GM12878 (cell line): Measurements from ENCODE around the gene HS6ST3. TPM values are rescaled to one million over a fixed set of nuclear protein-coding genes. Genes with fewer than 3 reads are reported as not detected.

Experiments
- ATAC-seq: fragments of 200-7000 bp; cut with Tn5 transposase; 3 replicates; pipeline ENCODE4 v1.9.1; 2020; ENCODE audit warnings: mild to moderate bottlenecking, moderate library complexity
- BruUV-seq: library from RNA; stranded (reverse); fragments of 400-500 nt; replicated peaks from 2 replicates; lab custom pipeline; 2021; lab: Mats Ljungman, UMichigan
- CTCF ChIA-PET: fragments of 300-600 bp; sonication (Branson Sonifier 250); formaldehyde crosslinking; extraction: SDS; loops from one replicate; lab custom pipeline; 2021; ENCODE audit warnings: inconsistent platforms; lab: Yijun Ruan, JAX
- POLR2A ChIA-PET: fragments of 350-600 bp; formaldehyde crosslinking; extraction: SDS; loops from one replicate; lab custom pipeline; 2021; ENCODE audit warnings: inconsistent platforms; lab: Charles Lee
- RAD21 ChIA-PET: fragments of 300-600 bp; sonication (Branson Sonifier 250); formaldehyde crosslinking; loops from one replicate; lab custom pipeline; 2023; ENCODE audit warnings: antibody characterized with exemption; ENCODE audit not compliant: unreplicated experiment; lab: Charles Lee
- SMC1A ChIA-PET: fragments of 300-600 bp; sonication (Branson Sonifier 250); formaldehyde crosslinking; loops from one replicate; lab custom pipeline; 2023; ENCODE audit not compliant: unreplicated experiment, uncharacterized antibody; lab: Charles Lee
- DNase-seq: peaks from one replicate; pipeline ENCODE4 v3.0.0-alpha.2; 2011; ENCODE audit warnings: low read depth, low spot score
- FAIRE-seq: peaks from 3 replicates; lab custom pipeline; 2011; peaks lifted over from hg19 to GRCh38; lab: Jason Lieb, UNC
- H2AFZ ChIP-seq: 2 replicates; pipeline ENCODE4 v1.6.0; 2011; ENCODE audit warnings: low read depth, low read length, control low read depth; ENCODE audit not compliant: control insufficient read depth
- H3K27ac ChIP-seq: 2 replicates; pipeline ENCODE4 v1.5.1; 2011; ENCODE audit warnings: control low read depth; ENCODE audit not compliant: control insufficient read depth, insufficient read depth
- H3K27me3 ChIP-seq, 2 experiments: replicated peaks in 1 of 2; 2 replicates each; pipeline versions ENCODE4 v1.6.0 to v1.6.1; 2011; ENCODE audit warnings: low read length in 1 of 2; ENCODE audit not compliant: control insufficient read depth in 2 of 2, insufficient read depth in 2 of 2
- H3K36me3 ChIP-seq, 2 experiments: 2 replicates each; pipeline ENCODE4 v1.5.1; 2011; ENCODE audit warnings: low read length in 1 of 2; ENCODE audit not compliant: control insufficient read depth in 2 of 2, insufficient read depth in 2 of 2
- H3K4me1 ChIP-seq: 2 replicates; pipeline ENCODE4 v1.6.1; 2011; ENCODE audit warnings: mild to moderate bottlenecking, low read length, moderate library complexity, mixed read lengths; ENCODE audit not compliant: control insufficient read depth, insufficient read depth
- H3K4me2 ChIP-seq: 2 replicates; pipeline ENCODE4 v1.6.0; 2011; ENCODE audit warnings: control low read depth; ENCODE audit not compliant: control insufficient read depth, insufficient read depth
- H3K4me3 ChIP-seq: fragments of 200-600 bp; sonication (generic); 2 replicates; pipeline ENCODE4 v1.5.1; 2016
- H3K79me2 ChIP-seq: 2 replicates; pipeline ENCODE4 v1.6.0; 2011; ENCODE audit warnings: low read length; ENCODE audit not compliant: control insufficient read depth, insufficient read depth
- H3K9ac ChIP-seq: 2 replicates; pipeline ENCODE4 v1.8.0; 2011; ENCODE audit warnings: low read length, control low read depth, mixed read lengths; ENCODE audit not compliant: control insufficient read depth, insufficient read depth
- H3K9me3 ChIP-seq: replicated peaks from 3 replicates; pipeline ENCODE4 v1.5.1; 2011; ENCODE audit warnings: mild to moderate bottlenecking, low read length; ENCODE audit not compliant: control insufficient read depth, insufficient read depth
- H4K20me1 ChIP-seq: 2 replicates; pipeline ENCODE4 v1.6.0; 2011; ENCODE audit not compliant: control insufficient read depth, insufficient read depth
- ATF3 ChIP-seq: IDR thresholded peaks from 2 replicates; pipeline ENCODE4 v1.6.1; 2011; ENCODE audit warnings: low read depth, mild to moderate bottlenecking, low read length, moderate library complexity, borderline replicate concordance; ENCODE audit errors: extremely low read depth
- BCL11A ChIP-seq: IDR thresholded peaks from 2 replicates; pipeline ENCODE4 v1.6.1; 2011; ENCODE audit warnings: low read depth, low read length
- BCLAF1 ChIP-seq: fragments of 450-650 bp; IDR thresholded peaks from 2 replicates; pipeline ENCODE4 v1.6.1; 2017; ENCODE audit warnings: antibody characterized with exemption, mild to moderate bottlenecking, moderate library complexity
- FOXM1 ChIP-seq: IDR thresholded peaks from 2 replicates; pipeline ENCODE4 v1.6.1; 2012; ENCODE audit warnings: low read depth, mild to moderate bottlenecking, inconsistent platforms, low read length, moderate library complexity
- NBN ChIP-seq: fragments of 450-650 bp; IDR thresholded peaks from 2 replicates; pipeline ENCODE4 v1.6.1; 2016
- NKRF ChIP-seq: fragments of 450-650 bp; conservative IDR thresholded peaks from 2 replicates; pipeline ENCODE4 v1.6.1; 2017; ENCODE audit warnings: mild to moderate bottlenecking, moderate library complexity
- NRF1 ChIP-seq: conservative IDR thresholded peaks from 2 replicates; pipeline ENCODE4 v1.6.1; 2011; ENCODE audit warnings: mild to moderate bottlenecking, low read depth, low read length, improper control_type of control experiment
- PBX3 ChIP-seq: IDR thresholded peaks from 2 replicates; pipeline ENCODE4 v1.6.1; 2011; ENCODE audit warnings: mild to moderate bottlenecking, low read depth, low read length, moderate library complexity; ENCODE audit not compliant: insufficient replicate concordance
- REST ChIP-seq: IDR thresholded peaks from 2 replicates; pipeline ENCODE4 v1.6.1; 2012; ENCODE audit warnings: mild to moderate bottlenecking, low read depth, low read length
- SUPT20H ChIP-seq: IDR thresholded peaks from 2 replicates; pipeline ENCODE4 v1.6.1; 2011; ENCODE audit warnings: low read depth, mild to moderate bottlenecking, low read length, moderate library complexity, borderline replicate concordance; ENCODE audit not compliant: control insufficient read depth
- ZZZ3 ChIP-seq: IDR thresholded peaks from 2 replicates; pipeline ENCODE4 v1.6.1; 2011; ENCODE audit warnings: low read depth; ENCODE audit not compliant: control insufficient read depth, insufficient read length
- WGBS: methylation state at CpG from one replicate; pipeline ENCODE4 v1.1.6; 2016; ENCODE audit warnings: low lambda C conversion rate; ENCODE audit not compliant: insufficient replicate concordance, insufficient coverage; ENCODE audit errors: missing lambda C conversion rate; 5-methylcytosine and 5-hydroxymethylcytosine counted together
- in situ Hi-C: fragments of 300-500 bp; cut with MboI; formaldehyde crosslinking; loops from 9 replicates; pipeline ENCODE4 v1.14.3; 2018; ENCODE audit warnings: mixed read lengths
- intact Hi-C: fragments of 100-400 bp; cut with micrococcal nuclease; formaldehyde crosslinking; loops from one replicate; pipeline ENCODE4 v1.14.2; 2022; ENCODE audit not compliant: unreplicated experiment
- polyA plus RNA-seq, 11 experiments: library from polyadenylated mRNA; depleted of rRNA in 4 of 11; unstranded in 6 of 11; stranded (reverse) in 5 of 11; fragments of >200 nt; fragmentation: Nextera tagmentation in 4 of 11; fragmentation: Illumina TruSeq in 1 of 11; extraction: Ambion mirVana in 4 of 11; extraction: Trizol in 1 of 11; gene quantifications; 1 replicate in 1 of 11; 2 replicates in 10 of 11; pipeline versions ENCODE4 v1.2.1 to v1.2.3, GENCODE V29; 2011 to 2016; ENCODE audit warnings: inconsistent platforms in 2 of 11, missing spikeins in 2 of 11, low read depth in 1 of 11
- total RNA-seq, 4 experiments: library from RNA; depleted of rRNA in 3 of 4; stranded (reverse); fragments of >200 nt in 3 of 4; fragmentation: Illumina TruSeq in 1 of 4; extraction: Trizol in 1 of 4; gene quantifications; 2 replicates each; pipeline versions ENCODE4 v1.2.1 to v1.2.3, GENCODE V29; 2013 to 2021

The HS6ST3 gene
- total and polyA plus RNA-seq, 10 of the 15 experiments (the other 5 are each of a cell fraction or from before 2014, with no cell fraction given): under 0.01 to 2.9 TPM; not detected in 8

GRCh38 chr13:96816874-96817273 lies 727.0 kb downstream of the HS6ST3 start:
- CTCF ChIA-PET: interaction anchor here (1.1 to 4.8 kb wide), 11 partner anchors 11 to 797 kb away, joined by 3 to 47 read pairs (median 5); no protein-coding TSS in a partner anchor
- TF ChIP-seq FOXM1 (no peak), PBX3 (no peak), BCL11A (no peak), ZZZ3 (no peak), ATF3 (no peak), BCLAF1 (no peak), SUPT20H (no peak), NBN (no peak), NKRF (no peak), NRF1 (no peak), REST (no peak)

More at GRCh38 chr13:96816874-96817273, 727.0 kb downstream of the HS6ST3 start:
- H3K4me3 ChIP-seq: no peak overlapping the region
- H3K4me2 ChIP-seq: no peak overlapping the region
- no peaks in the 10 kb centered on the region for H3K4me1 ChIP-seq
- H3K9ac ChIP-seq: no peak overlapping the region
- WGBS: 48% methylated on average over 9 of the region's 9 CpGs
- RAD21 ChIA-PET: interaction anchor here (1.5 to 2.6 kb wide), 2 partner anchors 796 to 1193 kb away, joined by 3 to 33 read pairs; no protein-coding TSS in a partner anchor
- intact Hi-C loops: loop anchor here (1.0 kb wide), 1 partner anchor 797 kb away; no protein-coding TSS in a partner anchor
- POLR2A ChIA-PET: no interaction called here
- FAIRE-seq (no peak), DNase-seq (no peak), ATAC-seq (no peak)
- H3K79me2 ChIP-seq: no peaks in the 10 kb centered on the region
- H4K20me1 ChIP-seq: no peaks in the 10 kb centered on the region
- SMC1A ChIA-PET: interaction anchor here (0.6 to 2.3 kb wide), 7 partner anchors 10 to 966 kb away, joined by 3 to 10 read pairs (median 5); no protein-coding TSS in a partner anchor
- BruUV-seq: no TSS peak
- H3K27ac ChIP-seq: no peak overlapping the region
- H3K36me3 ChIP-seq: no peaks in the 10 kb centered on the region
- H3K9me3 ChIP-seq: no peaks in the 10 kb centered on the region
- in situ Hi-C loops: no loop called here
- no peaks in the 10 kb centered on the region for H3K27me3 ChIP-seq
- H2AFZ ChIP-seq: no peak overlapping the region
